GM12875 (cell line): ENCODE data around the gene AKR1E2.

Source experiments
- H3K4me3 ChIP-seq: one replicate; pipeline ENCODE4 v1.5.1; 2011; ENCODE audit warnings: low read depth, low read length, control low read depth
- TF ChIP-seq, protein P1 (sequence below): IDR thresholded peaks from 2 replicates; pipeline ENCODE4 v1.5.1; 2011; ENCODE audit warnings: low read depth, mild to moderate bottlenecking, control low read depth, inconsistent platforms, low read length, moderate library complexity, borderline replicate concordance; ENCODE audit not compliant: insufficient read depth

AKR1E2 gene

DNA sequence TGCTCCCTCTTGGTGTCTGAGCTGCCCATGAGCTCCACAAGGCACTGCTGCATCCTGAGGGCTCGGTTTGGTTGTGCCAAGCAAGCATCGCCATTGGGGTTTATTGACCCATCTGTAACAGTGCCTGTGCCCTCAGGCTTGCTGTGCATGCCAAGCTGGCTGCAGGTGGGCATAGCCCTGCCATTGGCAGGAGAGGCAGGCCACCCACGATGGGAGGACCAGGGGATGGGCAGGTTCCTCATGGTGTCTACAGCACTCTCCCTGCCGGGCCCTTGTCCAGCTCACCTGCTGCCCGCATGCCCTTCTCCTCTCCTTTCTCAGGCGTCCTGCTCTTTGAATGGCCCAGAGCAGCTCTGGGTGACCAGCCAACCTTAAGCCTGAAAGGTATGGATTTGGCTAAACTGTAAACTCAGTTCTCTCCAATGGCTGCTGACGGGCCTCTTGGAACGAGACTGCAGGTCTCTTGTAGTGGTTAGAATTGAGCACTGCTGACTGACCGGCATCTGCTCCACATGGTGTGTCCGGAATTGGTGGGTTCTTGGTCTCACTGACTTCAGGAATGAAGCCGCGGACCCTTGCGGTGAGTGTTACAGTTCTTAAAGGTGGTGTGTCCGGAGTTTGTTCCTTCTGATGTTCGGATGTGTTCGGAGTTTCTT is 17.6 kb downstream of the AKR1E2 start:
- TF ChIP-seq, protein P1, sequence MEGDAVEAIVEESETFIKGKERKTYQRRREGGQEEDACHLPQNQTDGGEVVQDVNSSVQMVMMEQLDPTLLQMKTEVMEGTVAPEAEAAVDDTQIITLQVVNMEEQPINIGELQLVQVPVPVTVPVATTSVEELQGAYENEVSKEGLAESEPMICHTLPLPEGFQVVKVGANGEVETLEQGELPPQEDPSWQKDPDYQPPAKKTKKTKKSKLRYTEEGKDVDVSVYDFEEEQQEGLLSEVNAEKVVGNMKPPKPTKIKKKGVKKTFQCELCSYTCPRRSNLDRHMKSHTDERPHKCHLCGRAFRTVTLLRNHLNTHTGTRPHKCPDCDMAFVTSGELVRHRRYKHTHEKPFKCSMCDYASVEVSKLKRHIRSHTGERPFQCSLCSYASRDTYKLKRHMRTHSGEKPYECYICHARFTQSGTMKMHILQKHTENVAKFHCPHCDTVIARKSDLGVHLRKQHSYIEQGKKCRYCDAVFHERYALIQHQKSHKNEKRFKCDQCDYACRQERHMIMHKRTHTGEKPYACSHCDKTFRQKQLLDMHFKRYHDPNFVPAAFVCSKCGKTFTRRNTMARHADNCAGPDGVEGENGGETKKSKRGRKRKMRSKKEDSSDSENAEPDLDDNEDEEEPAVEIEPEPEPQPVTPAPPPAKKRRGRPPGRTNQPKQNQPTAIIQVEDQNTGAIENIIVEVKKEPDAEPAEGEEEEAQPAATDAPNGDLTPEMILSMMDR: no peak
- H3K4me3 ChIP-seq: no peak overlapping the region

DNA sequence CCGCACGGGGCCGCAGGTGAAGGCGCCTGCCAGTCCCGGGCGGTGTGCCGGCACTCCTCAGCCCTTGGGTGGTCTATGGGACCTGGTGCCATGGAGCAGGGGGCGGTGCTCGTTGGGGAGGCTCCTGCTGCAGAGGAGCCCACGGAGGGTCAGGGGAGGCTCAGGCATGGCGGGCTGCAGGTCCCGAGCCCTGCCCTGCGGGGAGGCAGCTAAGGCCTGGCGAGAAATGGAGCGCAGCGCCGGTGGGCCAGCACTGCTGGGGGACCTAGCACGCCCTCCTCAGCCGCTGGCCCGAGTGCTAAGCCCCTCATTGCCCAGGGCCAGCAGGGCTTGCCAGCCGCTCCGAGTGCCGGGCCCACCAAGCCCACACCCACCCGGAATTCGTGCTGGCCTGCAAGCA is 18.9 kb downstream of the AKR1E2 start:
- no peak overlapping the region for H3K4me3 ChIP-seq
- TF ChIP-seq, protein P1: no peak

DNA sequence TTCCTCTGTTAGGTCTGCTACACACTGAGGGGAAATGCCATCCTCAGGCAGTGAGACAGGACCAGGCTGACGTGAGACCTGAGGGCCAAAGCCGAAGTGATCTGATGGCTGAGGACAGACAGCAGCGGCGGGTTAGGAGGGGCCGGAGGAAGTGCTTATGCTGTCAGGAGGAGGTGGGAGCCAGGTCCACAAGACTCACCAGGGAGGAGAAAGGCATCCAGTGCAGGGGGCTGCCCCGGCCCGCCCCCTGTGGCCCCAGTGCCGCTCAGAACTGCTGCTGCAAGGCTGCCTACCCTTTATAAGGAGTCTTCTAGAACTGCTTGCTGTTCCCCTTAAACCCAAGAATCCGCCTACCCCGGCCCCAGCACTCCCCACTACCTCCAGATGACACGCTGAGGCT is 19.8 kb downstream of the AKR1E2 start:
- TF ChIP-seq, protein P1: no peak
- H3K4me3 ChIP-seq: no peak overlapping the region

DNA sequence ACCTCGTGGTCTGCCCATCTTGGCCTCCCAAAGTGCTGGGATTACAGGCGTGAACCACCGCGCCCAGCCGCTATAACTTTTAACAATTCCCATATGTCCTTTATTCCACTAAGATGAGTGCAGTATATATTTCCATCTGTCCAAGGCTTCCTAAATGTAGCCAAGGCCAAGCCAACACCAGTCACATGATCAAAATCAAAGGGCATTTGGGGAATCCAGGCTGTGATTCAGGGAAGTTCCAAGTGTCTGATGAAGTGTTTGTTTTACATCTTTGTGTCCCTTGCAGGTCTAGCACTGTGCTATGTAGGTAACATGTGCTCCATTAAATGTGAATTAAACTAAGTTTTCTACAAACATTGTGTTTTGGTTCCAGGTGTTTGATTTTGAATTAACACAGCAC is 20.8 kb downstream of the AKR1E2 start:
- no peak overlapping the region for H3K4me3 ChIP-seq
- TF ChIP-seq, protein P1: no peak

DNA sequence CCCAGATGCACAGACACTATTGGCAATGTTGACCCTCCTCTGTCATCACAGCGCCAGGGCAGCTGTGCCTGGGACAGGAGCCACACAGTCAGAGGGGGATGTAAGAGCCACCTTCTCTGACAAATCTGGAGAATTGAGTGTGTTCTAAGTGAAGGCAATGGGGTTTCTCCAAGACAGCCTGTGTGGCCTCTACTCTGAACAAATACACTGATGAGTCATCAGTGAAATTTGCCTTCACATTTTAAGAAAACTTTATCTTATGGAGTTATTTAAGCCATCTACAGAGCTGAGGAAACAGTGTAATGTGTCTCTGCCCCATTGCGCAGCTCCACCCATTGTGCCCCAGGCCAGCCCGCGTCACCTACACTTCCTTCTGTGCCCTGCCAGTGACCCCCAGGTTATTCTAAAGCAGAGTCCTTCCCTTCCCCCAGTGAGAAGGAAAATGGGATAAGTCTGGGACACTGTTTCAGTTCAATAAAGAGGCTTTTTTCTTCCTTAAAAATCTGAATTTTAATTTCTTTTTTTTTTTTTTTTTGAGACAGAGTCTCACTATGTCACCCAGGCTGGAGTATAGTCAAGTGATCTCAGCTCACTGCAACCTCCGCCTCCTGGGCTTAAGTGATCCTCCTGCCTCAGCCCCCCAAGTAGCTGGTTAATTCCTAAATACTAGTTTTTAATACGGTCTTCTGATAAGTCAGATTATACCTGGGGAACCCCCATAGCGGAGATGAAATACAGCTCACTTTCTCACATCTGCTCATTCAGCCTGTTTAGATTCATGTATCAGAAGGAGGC is 21.8 kb downstream of the AKR1E2 start:
- no peak overlapping the region for H3K4me3 ChIP-seq
- TF ChIP-seq, protein P1: no peak

DNA sequence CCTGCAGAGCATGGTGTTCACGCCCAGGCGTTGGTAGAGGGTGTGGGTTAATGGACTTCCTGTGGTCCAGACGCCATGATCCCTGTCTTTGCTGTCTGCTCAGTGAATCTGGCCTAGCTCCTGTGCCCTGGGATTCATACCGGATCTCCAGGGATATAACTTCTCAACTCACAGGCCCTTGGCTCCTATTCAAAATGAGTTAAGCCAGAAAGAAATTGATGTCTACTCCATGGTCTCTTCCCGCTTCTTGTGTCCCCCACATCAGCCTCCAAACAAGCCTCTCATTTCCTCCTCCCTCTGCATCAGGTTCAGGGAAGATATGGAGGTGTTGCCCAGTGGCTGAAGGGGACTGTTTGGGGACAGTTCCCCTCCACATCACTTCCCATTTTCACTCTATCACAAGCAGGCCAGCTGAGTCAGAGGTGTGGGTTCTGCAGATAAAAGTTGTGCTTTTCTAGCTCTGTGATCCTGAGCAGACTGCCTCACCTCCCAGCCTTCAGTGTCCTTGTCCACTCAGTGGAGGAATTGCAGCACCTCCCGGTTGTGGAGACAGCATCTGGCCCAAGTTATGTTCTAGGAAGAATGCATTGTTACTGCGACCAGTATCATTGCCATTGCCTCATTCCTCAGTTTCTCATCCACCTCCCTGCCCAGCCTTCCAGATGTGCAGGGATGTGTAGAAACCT is 22.5 kb downstream of the AKR1E2 start:
- TF ChIP-seq, protein P1: no peak
- no peak overlapping the region for H3K4me3 ChIP-seq
